ENCODE results near the gene SLC8B1. TPM values are rescaled to one million over a fixed set of nuclear protein-coding genes. Genes with fewer than 3 reads are reported as not detected.

Gene SLC8B1
- total RNA-seq, 1 experiment from 2014 or later: 8.2 TPM

GRCh38 chr12:113274848-113275247 is 60.1 kb downstream of the SLC8B1 start:
- ChIA-PET CTCF (no interaction called here), POLR2A (ENCODE audit: low non-redundant PET) (no interaction called here)
- no peak for DNase-seq (ENCODE audit: low spot score)
- TF ChIP-seq CTCF (conservative IDR thresholded peaks at IDR 0.05; ENCODE audit: low read depth, low read length): no peak
- no peak for TF ChIP-seq EZH2 (IDR thresholded peaks at IDR 0.05; ENCODE audit: borderline replicate concordance, low read depth, low read length, poor library complexity, severe bottlenecking)
- no peaks in the 10 kb centered on the region for H3K36me3 ChIP-seq (ENCODE audit: insufficient read depth, low read length, poor library complexity, severe bottlenecking)
- no peaks in the 10 kb centered on the region for H3K4me1 ChIP-seq (ENCODE audit: insufficient read depth, low read length, poor library complexity, severe bottlenecking)
- intact Hi-C loops (cut with micrococcal nuclease; ENCODE audit: unreplicated experiment): no loop called here
- H3K9me3 ChIP-seq (ENCODE audit: low read depth, low read length, poor library complexity, severe bottlenecking): no peaks in the 10 kb centered on the region
- H3K4me3 ChIP-seq (ENCODE audit: low read depth, low read length, poor library complexity, severe bottlenecking): no peak overlapping the region
- H3K27me3 ChIP-seq (replicated peaks; ENCODE audit: insufficient read depth, low read depth, low read length, poor library complexity): no peaks in the 10 kb centered on the region
- no peak overlapping the region for H3K27ac ChIP-seq (ENCODE audit: low read depth, low read length, poor library complexity, severe bottlenecking)
- no TSS peak for BruUV-seq (replicated peaks)

- ChIA-PET POLR2A (ENCODE audit: low non-redundant PET) (no interaction called here), CTCF (no interaction called here)
- Histone ChIP-seq H3K4me1 (ENCODE audit: insufficient read depth, low read length, poor library complexity, severe bottlenecking) (no peaks in the 10 kb centered on the region), H3K36me3 (ENCODE audit: insufficient read depth, low read length, poor library complexity, severe bottlenecking) (no peaks in the 10 kb centered on the region), H3K27me3 (replicated peaks; ENCODE audit: insufficient read depth, low read depth, low read length, poor library complexity) (no peaks in the 10 kb centered on the region), H3K4me3 (ENCODE audit: low read depth, low read length, poor library complexity, severe bottlenecking) (no peak overlapping the region), H3K27ac (ENCODE audit: low read depth, low read length, poor library complexity, severe bottlenecking) (no peak overlapping the region), H3K9me3 (ENCODE audit: low read depth, low read length, poor library complexity, severe bottlenecking) (no peaks in the 10 kb centered on the region)
- no TSS peak for BruUV-seq (replicated peaks)
- DNase-seq (ENCODE audit: low spot score): no peak
- no peak for TF ChIP-seq EZH2 (IDR thresholded peaks at IDR 0.05; ENCODE audit: borderline replicate concordance, low read depth, low read length, poor library complexity, severe bottlenecking)
- no peak for TF ChIP-seq CTCF (conservative IDR thresholded peaks at IDR 0.05; ENCODE audit: low read depth, low read length)
- intact Hi-C loops (cut with micrococcal nuclease; ENCODE audit: unreplicated experiment): no loop called here
Observed at GRCh38 chr12:113273053-113273725, 61.7 kb downstream of the SLC8B1 start.

GRCh38 chr12:113271853-113272561 is 62.9 kb downstream of the SLC8B1 start:
- Histone ChIP-seq H3K9me3 (ENCODE audit: low read depth, low read length, poor library complexity, severe bottlenecking) (no peaks in the 10 kb centered on the region), H3K27ac (ENCODE audit: low read depth, low read length, poor library complexity, severe bottlenecking) (no peak overlapping the region), H3K27me3 (replicated peaks; ENCODE audit: insufficient read depth, low read depth, low read length, poor library complexity) (no peaks in the 10 kb centered on the region), H3K4me3 (ENCODE audit: low read depth, low read length, poor library complexity, severe bottlenecking) (no peak overlapping the region), H3K36me3 (ENCODE audit: insufficient read depth, low read length, poor library complexity, severe bottlenecking) (no peaks in the 10 kb centered on the region), H3K4me1 (ENCODE audit: insufficient read depth, low read length, poor library complexity, severe bottlenecking) (no peaks in the 10 kb centered on the region)
- DNase-seq (ENCODE audit: low spot score): no peak
- ChIA-PET CTCF (no interaction called here), POLR2A (ENCODE audit: low non-redundant PET) (no interaction called here)
- intact Hi-C loops (cut with micrococcal nuclease; ENCODE audit: unreplicated experiment): no loop called here
- BruUV-seq (replicated peaks): no TSS peak
- TF ChIP-seq CTCF (conservative IDR thresholded peaks at IDR 0.05; ENCODE audit: low read depth, low read length): no peak
